ENCODE results near the gene SLC29A3. TPM values are rescaled to one million over a fixed set of nuclear protein-coding genes. Genes with fewer than 3 reads are reported as not detected.

Gene SLC29A3
- total RNA-seq, 2 donors from 2014 or later = 4.6 to 12.7 TPM

GRCh38 chr10:71370031-71370430 is 51.0 kb downstream of the SLC29A3 start:
- Histone ChIP-seq H3K9me3 (no peaks in the 10 kb centered on the region), H3K4me3 (no peak overlapping the region), H3K27me3 (replicated peaks; ENCODE audit: insufficient read depth) (no peaks in the 10 kb centered on the region), H3K36me3 (no peaks in the 10 kb centered on the region), H3K27ac (no peak overlapping the region), H3K4me1 (replicated peaks) (no peaks in the 10 kb centered on the region)
- intact Hi-C loops (cut with DNase I) = no loop called here
- WGBS = 83% methylated on average over 3 of the region's 3 CpGs
- DNase-seq (ENCODE audit: low spot score) = no peak
- no peak for TF ChIP-seq POLR2A (IDR thresholded peaks at IDR 0.05)
- TF ChIP-seq POLR2AphosphoS5 (IDR thresholded peaks at IDR 0.05) = no peak
- no peak for TF ChIP-seq CTCF (IDR thresholded peaks at IDR 0.05)

GRCh38 chr10:71371750-71372166 is 52.7 kb downstream of the SLC29A3 start:
- Histone ChIP-seq H3K4me3 (no peak overlapping the region), H3K36me3 (no peaks in the 10 kb centered on the region), H3K4me1 (replicated peaks) (no peaks in the 10 kb centered on the region), H3K9me3 (no peaks in the 10 kb centered on the region), H3K27ac (no peak overlapping the region), H3K27me3 (replicated peaks; ENCODE audit: insufficient read depth) (no peaks in the 10 kb centered on the region)
- DNase-seq (ENCODE audit: low spot score) = no peak
- intact Hi-C loops (cut with DNase I) = no loop called here
- 71% methylated on average over 6 of the region's 6 CpGs for WGBS
- no peak for TF ChIP-seq CTCF (IDR thresholded peaks at IDR 0.05)
- TF ChIP-seq POLR2A (IDR thresholded peaks at IDR 0.05) = no peak
- no peak for TF ChIP-seq POLR2AphosphoS5 (IDR thresholded peaks at IDR 0.05)

GRCh38 chr10:71372882-71373495 is 53.9 kb downstream of the SLC29A3 start:
- no peak overlapping the region for H3K27ac ChIP-seq
- H3K4me3 ChIP-seq = no peak overlapping the region
- intact Hi-C loops (cut with DNase I) = no loop called here
- H3K9me3 ChIP-seq = no peaks in the 10 kb centered on the region
- no peaks in the 10 kb centered on the region for H3K36me3 ChIP-seq
- no peaks in the 10 kb centered on the region for H3K27me3 ChIP-seq (replicated peaks; ENCODE audit: insufficient read depth)
- TF ChIP-seq POLR2A (IDR thresholded peaks at IDR 0.05) (no peak), POLR2AphosphoS5 (IDR thresholded peaks at IDR 0.05) (no peak), CTCF (IDR thresholded peaks at IDR 0.05) (no peak)
- DNase-seq (ENCODE audit: low spot score) = no peak
- 67% methylated on average over 10 of the region's 10 CpGs for WGBS
- no peaks in the 10 kb centered on the region for H3K4me1 ChIP-seq (replicated peaks)

GRCh38 chr10:71374481-71375233 is 55.6 kb downstream of the SLC29A3 start:
- H3K9me3 ChIP-seq = no peaks in the 10 kb centered on the region
- intact Hi-C loops (cut with DNase I) = loop anchor here (5.0 kb wide), 1 partner anchor 57 kb away; the partner anchor contains the start of gene SLC29A3
- H3K4me1 ChIP-seq (replicated peaks) = no peaks in the 10 kb centered on the region
- no peak overlapping the region for H3K4me3 ChIP-seq
- H3K36me3 ChIP-seq = no peaks in the 10 kb centered on the region
- H3K27ac ChIP-seq = no peak overlapping the region
- H3K27me3 ChIP-seq (replicated peaks; ENCODE audit: insufficient read depth) = no peaks in the 10 kb centered on the region
- WGBS = 85% methylated on average over 11 of the region's 11 CpGs
- DNase-seq (ENCODE audit: low spot score) = no peak
- TF ChIP-seq POLR2AphosphoS5 (IDR thresholded peaks at IDR 0.05) = no peak
- TF ChIP-seq POLR2A (IDR thresholded peaks at IDR 0.05) = no peak
- TF ChIP-seq CTCF (IDR thresholded peaks at IDR 0.05) = no peak
